Measurements from ENCODE around the gene MCL1.

DNA sequence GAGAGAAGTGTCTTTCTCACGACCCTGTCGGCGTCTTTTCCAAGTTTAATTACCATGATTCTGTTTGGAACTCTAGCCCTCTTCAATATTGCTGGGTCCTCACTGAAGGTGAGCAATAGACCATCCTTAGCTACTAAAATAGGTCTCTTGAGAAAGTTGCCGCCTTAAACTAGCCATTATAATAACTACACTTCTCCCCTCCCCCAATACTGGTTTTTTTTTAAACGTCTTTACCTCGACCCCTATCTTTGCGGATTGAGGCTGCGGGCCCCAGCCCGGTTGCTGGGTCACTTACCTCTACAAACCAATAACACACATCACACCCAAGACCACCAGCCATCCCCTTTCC is 49.3 kb upstream of the MCL1 start:
- TF ChIP-seq CTCF (conservative IDR thresholded peaks at IDR 0.05) (no peak), EZH2 (IDR thresholded peaks at IDR 0.05; ENCODE audit: low read depth) (no peak)
